HFF-Myc (cell line): ENCODE results near the gene USP20.

Experiments
- DNase-seq: peaks from one replicate; pipeline ENCODE4 v3.0.0-alpha.2; 2011; ENCODE audit warnings: low read depth; ENCODE audit errors: extremely low read depth
- H3K4me3 ChIP-seq: replicated peaks from 2 replicates; pipeline ENCODE4 v1.5.1; 2011; ENCODE audit warnings: low read depth, mild to moderate bottlenecking, control low read depth, low read length
- CTCF ChIP-seq: IDR thresholded peaks from 2 replicates; pipeline ENCODE4 v1.5.1; 2012; ENCODE audit warnings: mild to moderate bottlenecking, low read depth, low read length, control low read depth; ENCODE audit errors: missing control alignments

Gene USP20

GRCh38 chr9:129850821-129851550 lies 15.7 kb downstream of the USP20 start:
- H3K4me3 ChIP-seq, result no peak overlapping the region
- no peak for DNase-seq
- no peak for TF ChIP-seq CTCF

GRCh38 chr9:129851821-129852220 lies 16.6 kb downstream of the USP20 start:
- no peak for TF ChIP-seq CTCF

GRCh38 chr9:129852579-129852978 lies 17.3 kb downstream of the USP20 start:
- no peak for DNase-seq
- no peak for TF ChIP-seq CTCF
- H3K4me3 ChIP-seq, result no peak overlapping the region

More at GRCh38 chr9:129851821-129852220, 16.6 kb downstream of the USP20 start:
- no peak for DNase-seq
- H3K4me3 ChIP-seq, result no peak overlapping the region

GRCh38 chr9:129853614-129854013 lies 18.4 kb downstream of the USP20 start:
- no peak for DNase-seq
- H3K4me3 ChIP-seq, result no peak overlapping the region

GRCh38 chr9:129854588-129855110 lies 19.4 kb downstream of the USP20 start:
- no peak for DNase-seq
- no peak for TF ChIP-seq CTCF

More at GRCh38 chr9:129853614-129854013, 18.4 kb downstream of the USP20 start:
- TF ChIP-seq CTCF, result no peak

GRCh38 chr9:129857207-129857606 lies 21.9 kb downstream of the USP20 start:
- TF ChIP-seq CTCF, result no peak
- H3K4me3 ChIP-seq, result no peak overlapping the region
- DNase-seq, result no peak

More at GRCh38 chr9:129854588-129855110, 19.4 kb downstream of the USP20 start:
- H3K4me3 ChIP-seq, result no peak overlapping the region
